Peyer's patch (tissue), 4 donors: ENCODE results near the gene GPC3. TPM values are rescaled to one million over a fixed set of nuclear protein-coding genes. Genes with fewer than 3 reads are reported as not detected.

Source experiments
- DNase-seq, 3 donors: peaks; one replicate each; pipeline ENCODE4 v3.0.0-alpha.2; 2017 to 2019
- H3K27ac ChIP-seq, 4 donors: fragments of 200-600 bp; sonication (generic); one replicate each; pipeline ENCODE4 v1.5.1; 2016 to 2019
- H3K27me3 ChIP-seq, 2 donors: fragments of 200-600 bp; sonication (generic); one replicate each; pipeline ENCODE4 v1.5.1; 2019
- H3K36me3 ChIP-seq, 3 donors: fragments of 200-600 bp; sonication (generic); one replicate each; pipeline ENCODE4 v1.5.1; 2016 to 2019
- H3K4me1 ChIP-seq, 4 donors: fragments of 200-600 bp; sonication (generic); one replicate each; pipeline ENCODE4 v1.5.1; 2016 to 2019
- H3K4me3 ChIP-seq, 4 donors: fragments of 200-600 bp; sonication (generic); 1 replicate in 3 of 4; 2 replicates in 1 of 4; pipeline ENCODE4 v1.5.1; 2016 to 2019; ENCODE audit warnings: mild to moderate bottlenecking in 1 of 4
- H3K9me3 ChIP-seq, 4 donors: fragments of 200-600 bp; sonication (generic); one replicate each; pipeline ENCODE4 v1.5.1; 2016 to 2019; ENCODE audit warnings: mild to moderate bottlenecking in 1 of 4
- POLR2A ChIP-seq, 2 donors: fragments of 450-650 bp; IDR thresholded peaks; one replicate each; pipeline ENCODE4 v1.5.1; 2017; ENCODE audit warnings: antibody characterized with exemption in 2 of 2, mild to moderate bottlenecking in 2 of 2, moderate library complexity in 2 of 2
- total RNA-seq, 4 donors: library from RNA; depleted of rRNA; stranded (reverse); fragments of >200 nt; gene quantifications; one replicate each; pipeline ENCODE4 v1.1.0, GENCODE V29; 2016
- TF ChIP-seq, protein P1 (sequence below), 6 experiments: fragments of 450-650 bp in 4 of 6; fragments of 200-600 bp in 2 of 6; sonication (generic) in 1 of 6; IDR thresholded peaks; one replicate each; pipeline ENCODE4 v1.5.1; 2017 to 2019; ENCODE audit warnings: antibody characterized with exemption in 6 of 6, mild to moderate bottlenecking in 3 of 6, moderate library complexity in 1 of 6

GPC3 gene
- total RNA-seq, 4 donors from 2014 or later = 1.1 to 7.2 (median 5.8) TPM

DNA sequence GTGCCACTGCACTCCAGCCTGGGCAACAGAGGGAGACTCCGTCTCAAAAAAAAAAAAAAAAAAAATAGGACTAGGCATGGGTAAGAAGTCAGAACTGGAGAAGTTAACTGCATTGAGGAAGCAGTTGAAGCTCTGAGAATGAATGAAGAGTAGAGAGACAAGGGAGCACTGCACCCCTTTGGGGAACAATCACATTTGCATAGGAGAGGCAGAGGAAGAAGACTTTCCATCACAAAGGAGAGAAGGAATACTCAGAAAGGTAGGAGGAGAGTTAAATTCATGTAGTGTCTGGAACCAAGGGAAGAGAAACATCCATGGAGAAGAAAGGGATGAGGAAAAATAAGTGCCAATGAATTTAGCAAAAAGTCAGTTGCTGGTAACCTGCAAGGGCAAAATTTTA, 72.4 kb downstream of the GPC3 start:
- DNase-seq = no peak
- Histone ChIP-seq H3K27ac (no peak overlapping the region), H3K36me3 (no peaks in the 10 kb centered on the region)

DNA sequence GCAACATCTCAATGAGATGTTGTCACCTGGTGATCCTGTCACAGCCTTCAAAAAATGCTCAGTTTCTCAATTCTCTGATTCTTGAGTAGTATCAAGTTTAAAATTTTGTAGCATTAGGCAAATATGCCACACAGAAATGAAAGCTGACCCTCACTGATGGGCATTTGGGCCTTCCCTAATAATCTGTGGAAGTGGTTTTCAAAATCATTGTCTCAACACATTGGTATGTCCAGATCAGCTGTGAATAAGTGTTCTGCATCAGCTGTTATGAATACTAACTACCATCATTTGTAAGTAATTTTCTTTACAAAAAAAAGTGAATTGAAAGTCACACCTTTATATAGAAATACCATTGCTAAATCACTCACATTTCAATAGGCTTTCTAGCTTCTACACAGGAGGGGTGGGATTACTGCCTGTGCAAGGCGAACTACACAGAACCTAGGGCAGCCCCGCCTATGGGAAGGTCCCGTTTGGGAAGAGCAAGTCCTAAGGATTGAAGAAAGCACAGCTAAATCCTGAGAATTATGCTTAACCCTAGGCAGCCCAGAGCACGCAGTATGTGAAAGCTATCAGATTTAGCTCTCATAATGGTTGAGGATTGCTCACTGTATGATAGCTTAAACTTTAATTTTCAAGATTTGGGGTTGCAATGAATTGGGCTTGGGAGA, 73.4 kb downstream of the GPC3 start:
- H3K27me3 ChIP-seq = no peaks in the 10 kb centered on the region
- no peaks in the 10 kb centered on the region for H3K36me3 ChIP-seq
- no peaks in the 10 kb centered on the region for H3K9me3 ChIP-seq
- no peaks in the 10 kb centered on the region for H3K4me1 ChIP-seq
- TF ChIP-seq, protein P1, sequence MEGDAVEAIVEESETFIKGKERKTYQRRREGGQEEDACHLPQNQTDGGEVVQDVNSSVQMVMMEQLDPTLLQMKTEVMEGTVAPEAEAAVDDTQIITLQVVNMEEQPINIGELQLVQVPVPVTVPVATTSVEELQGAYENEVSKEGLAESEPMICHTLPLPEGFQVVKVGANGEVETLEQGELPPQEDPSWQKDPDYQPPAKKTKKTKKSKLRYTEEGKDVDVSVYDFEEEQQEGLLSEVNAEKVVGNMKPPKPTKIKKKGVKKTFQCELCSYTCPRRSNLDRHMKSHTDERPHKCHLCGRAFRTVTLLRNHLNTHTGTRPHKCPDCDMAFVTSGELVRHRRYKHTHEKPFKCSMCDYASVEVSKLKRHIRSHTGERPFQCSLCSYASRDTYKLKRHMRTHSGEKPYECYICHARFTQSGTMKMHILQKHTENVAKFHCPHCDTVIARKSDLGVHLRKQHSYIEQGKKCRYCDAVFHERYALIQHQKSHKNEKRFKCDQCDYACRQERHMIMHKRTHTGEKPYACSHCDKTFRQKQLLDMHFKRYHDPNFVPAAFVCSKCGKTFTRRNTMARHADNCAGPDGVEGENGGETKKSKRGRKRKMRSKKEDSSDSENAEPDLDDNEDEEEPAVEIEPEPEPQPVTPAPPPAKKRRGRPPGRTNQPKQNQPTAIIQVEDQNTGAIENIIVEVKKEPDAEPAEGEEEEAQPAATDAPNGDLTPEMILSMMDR (IDR thresholded peaks at IDR 0.05) = no peak
- no peak for TF ChIP-seq POLR2A (IDR thresholded peaks at IDR 0.05)
- H3K4me3 ChIP-seq = no peak overlapping the region
- H3K27ac ChIP-seq = no peak overlapping the region
- DNase-seq = no peak

More for the DNA sequence above, 72.4 kb downstream of the GPC3 start:
- TF ChIP-seq, protein P1 (IDR thresholded peaks at IDR 0.05) = no peak
- TF ChIP-seq POLR2A (IDR thresholded peaks at IDR 0.05) = no peak
- Histone ChIP-seq H3K4me1 (no peaks in the 10 kb centered on the region), H3K4me3 (no peak overlapping the region), H3K9me3 (no peaks in the 10 kb centered on the region), H3K27me3 (no peaks in the 10 kb centered on the region)

DNA sequence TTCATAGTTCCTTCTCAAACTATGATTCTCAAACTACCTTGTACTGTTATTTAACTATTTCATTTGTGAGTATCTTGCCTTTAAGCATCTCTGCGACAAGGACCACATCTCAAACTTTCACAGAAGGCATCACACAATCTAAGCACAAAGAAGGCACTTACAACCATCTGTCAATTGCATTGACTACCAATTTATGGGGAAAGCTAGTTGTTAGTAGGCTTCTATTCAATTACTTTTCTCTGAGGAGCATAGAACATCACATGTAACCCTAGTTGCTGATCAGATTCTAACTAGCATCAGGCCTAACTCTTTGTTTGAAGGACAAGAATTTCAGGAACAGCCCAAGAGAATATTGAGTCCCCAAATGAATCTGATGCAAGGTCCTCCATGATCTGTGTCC, 74.9 kb downstream of the GPC3 start:
- no peaks in the 10 kb centered on the region for H3K9me3 ChIP-seq
- no peak overlapping the region for H3K27ac ChIP-seq
- H3K4me3 ChIP-seq = no peak overlapping the region
- H3K27me3 ChIP-seq = no peaks in the 10 kb centered on the region
- DNase-seq = no peak
- H3K36me3 ChIP-seq = no peaks in the 10 kb centered on the region
- no peaks in the 10 kb centered on the region for H3K4me1 ChIP-seq
- TF ChIP-seq, protein P1 (IDR thresholded peaks at IDR 0.05) = no peak
- no peak for TF ChIP-seq POLR2A (IDR thresholded peaks at IDR 0.05)

DNA sequence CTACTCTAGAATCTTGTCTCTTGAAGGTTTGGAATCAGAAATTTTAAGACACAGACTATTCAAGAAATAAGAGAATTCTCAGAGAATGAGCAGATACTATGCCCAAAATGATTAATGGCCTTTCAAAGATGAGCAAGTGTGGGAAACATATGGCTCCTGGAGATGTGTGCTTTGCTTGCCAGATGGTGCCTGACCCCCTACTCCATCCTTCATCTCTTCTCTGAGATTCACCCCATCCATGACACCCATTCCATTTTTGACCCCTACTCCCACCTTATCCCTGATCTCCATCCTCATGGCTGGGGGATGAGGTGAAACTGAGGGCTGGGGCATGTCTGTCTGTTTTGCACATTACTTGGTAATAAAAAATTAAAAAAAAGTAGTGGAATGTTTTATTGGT, 75.5 kb downstream of the GPC3 start:
- Histone ChIP-seq H3K4me1 (no peaks in the 10 kb centered on the region), H3K9me3 (no peaks in the 10 kb centered on the region), H3K27me3 (no peaks in the 10 kb centered on the region), H3K4me3 (no peak overlapping the region), H3K27ac (no peak overlapping the region), H3K36me3 (no peaks in the 10 kb centered on the region)
- no peak for TF ChIP-seq POLR2A (IDR thresholded peaks at IDR 0.05)
- TF ChIP-seq, protein P1 (IDR thresholded peaks at IDR 0.05) = no peak
- DNase-seq = no peak

DNA sequence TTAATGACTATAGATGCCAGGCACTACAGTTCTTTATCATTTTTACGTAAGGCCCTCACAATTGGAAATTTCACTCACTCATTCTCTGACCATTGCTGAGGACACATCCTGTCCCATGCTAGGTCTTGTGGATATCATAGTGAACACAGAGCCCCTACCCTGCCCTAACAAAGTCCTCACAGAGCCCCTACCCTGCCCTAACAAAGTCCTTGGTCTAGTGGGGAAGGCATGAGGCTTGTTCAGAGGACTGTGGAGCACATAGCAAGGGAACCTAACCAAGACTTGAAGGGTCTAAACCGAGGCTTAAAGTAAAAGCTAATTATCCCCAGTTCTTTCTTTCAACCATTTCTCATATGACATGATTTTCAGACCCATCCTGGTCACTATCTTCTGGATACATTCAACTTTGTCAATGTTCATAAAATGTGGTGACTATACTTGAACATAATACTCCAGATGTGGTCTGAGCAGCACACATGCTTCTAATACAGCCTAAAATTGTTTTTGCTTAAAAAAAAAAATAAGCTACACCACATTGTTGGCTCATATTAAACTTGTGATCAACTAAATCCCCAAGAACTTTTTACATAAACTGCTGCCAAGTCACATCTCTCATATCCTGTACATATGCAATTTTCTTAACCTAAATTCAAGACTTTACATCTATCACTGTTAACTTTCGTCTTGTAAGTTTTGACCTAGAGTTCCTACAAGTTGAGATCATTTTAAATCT, 77.0 kb downstream of the GPC3 start:
- H3K9me3 ChIP-seq = no peaks in the 10 kb centered on the region
- TF ChIP-seq POLR2A (IDR thresholded peaks at IDR 0.05) = no peak
- TF ChIP-seq, protein P1 (IDR thresholded peaks at IDR 0.05) = no peak
- H3K27me3 ChIP-seq = no peaks in the 10 kb centered on the region
- DNase-seq = no peak
- H3K36me3 ChIP-seq = no peaks in the 10 kb centered on the region
- H3K4me3 ChIP-seq = no peak overlapping the region
- no peak overlapping the region for H3K27ac ChIP-seq
- H3K4me1 ChIP-seq = no peaks in the 10 kb centered on the region
